ENCODE results near the gene RAB11FIP3.
"Not testable (repeated sequence)": the region's sequence is repeated elsewhere in the genome, so short reads cannot be mapped to it uniquely, and the experiment has no call there.

Gene RAB11FIP3

GRCh38 chr16:505479-506245 is 80.2 kb downstream of the RAB11FIP3 start:
- Histone ChIP-seq H3K9me3 (ENCODE audit: severe bottlenecking) (peaks cover 2% of the 10 kb centered on the region), H3K27ac (no peak overlapping the region), H3K36me3 (peaks cover 22% of the 10 kb centered on the region), H3K4me3 (ENCODE audit: low read depth, low read length) (no peak overlapping the region), H3K27me3 (ENCODE audit: insufficient read depth, low read depth, severe bottlenecking) (no peaks in the 10 kb centered on the region)
- DNase-seq, result no peak
- TF ChIP-seq, protein P1, sequence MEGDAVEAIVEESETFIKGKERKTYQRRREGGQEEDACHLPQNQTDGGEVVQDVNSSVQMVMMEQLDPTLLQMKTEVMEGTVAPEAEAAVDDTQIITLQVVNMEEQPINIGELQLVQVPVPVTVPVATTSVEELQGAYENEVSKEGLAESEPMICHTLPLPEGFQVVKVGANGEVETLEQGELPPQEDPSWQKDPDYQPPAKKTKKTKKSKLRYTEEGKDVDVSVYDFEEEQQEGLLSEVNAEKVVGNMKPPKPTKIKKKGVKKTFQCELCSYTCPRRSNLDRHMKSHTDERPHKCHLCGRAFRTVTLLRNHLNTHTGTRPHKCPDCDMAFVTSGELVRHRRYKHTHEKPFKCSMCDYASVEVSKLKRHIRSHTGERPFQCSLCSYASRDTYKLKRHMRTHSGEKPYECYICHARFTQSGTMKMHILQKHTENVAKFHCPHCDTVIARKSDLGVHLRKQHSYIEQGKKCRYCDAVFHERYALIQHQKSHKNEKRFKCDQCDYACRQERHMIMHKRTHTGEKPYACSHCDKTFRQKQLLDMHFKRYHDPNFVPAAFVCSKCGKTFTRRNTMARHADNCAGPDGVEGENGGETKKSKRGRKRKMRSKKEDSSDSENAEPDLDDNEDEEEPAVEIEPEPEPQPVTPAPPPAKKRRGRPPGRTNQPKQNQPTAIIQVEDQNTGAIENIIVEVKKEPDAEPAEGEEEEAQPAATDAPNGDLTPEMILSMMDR (IDR thresholded peaks at IDR 0.05; ENCODE audit: low read depth, low read length), result no peak

DNA sequence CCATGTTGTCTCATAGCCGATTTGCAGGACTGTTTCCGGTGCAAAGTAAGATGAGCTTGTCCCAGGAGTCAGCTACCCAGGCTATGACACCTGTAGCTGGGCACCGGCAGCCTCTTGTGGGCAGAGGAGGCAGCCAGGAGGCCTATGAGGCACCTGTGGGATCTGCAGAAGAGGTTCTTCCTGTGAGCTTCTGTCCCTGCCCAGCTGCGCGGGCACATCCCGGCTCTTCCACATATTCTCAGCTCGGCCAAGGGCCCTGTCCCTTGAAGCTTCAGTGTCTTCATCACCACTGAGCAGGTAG is 80.7 kb downstream of the RAB11FIP3 start:
- Histone ChIP-seq H3K27me3 (ENCODE audit: insufficient read depth, low read depth, severe bottlenecking) (no peaks in the 10 kb centered on the region), H3K4me3 (ENCODE audit: low read depth, low read length) (no peak overlapping the region), H3K9me3 (ENCODE audit: severe bottlenecking) (peaks cover 2% of the 10 kb centered on the region), H3K36me3 (peaks cover 22% of the 10 kb centered on the region), H3K27ac (no peak overlapping the region)
- TF ChIP-seq, protein P1 (IDR thresholded peaks at IDR 0.05; ENCODE audit: low read depth, low read length), result no peak
- DNase-seq, result no peak

DNA sequence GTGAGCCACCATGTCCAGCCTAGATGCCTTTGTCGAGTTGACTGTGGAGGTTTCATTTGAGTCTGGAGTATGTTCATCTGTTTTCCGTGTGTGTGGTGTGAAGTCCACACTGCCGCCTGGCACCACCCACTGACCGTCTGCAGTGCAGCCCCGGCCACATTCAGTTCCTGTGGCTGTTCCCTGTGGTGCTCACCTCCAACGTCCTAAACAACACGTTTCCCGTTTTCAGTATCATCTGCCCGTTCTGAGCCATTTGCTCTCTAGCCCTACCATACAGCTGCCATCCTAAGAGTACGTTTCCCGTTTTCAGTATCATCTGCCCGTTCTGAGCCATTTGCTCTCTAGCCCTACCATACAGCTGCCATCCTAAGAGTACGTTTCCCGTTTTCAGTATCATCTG is 82.1 kb downstream of the RAB11FIP3 start:
- DNase-seq; H3K4me3 ChIP-seq (ENCODE audit: low read depth, low read length); H3K27ac ChIP-seq; H3K9me3 ChIP-seq (ENCODE audit: severe bottlenecking); H3K27me3 ChIP-seq (ENCODE audit: insufficient read depth, low read depth, severe bottlenecking): not testable (repeated sequence)
- peaks cover 22% of the 10 kb centered on the region for H3K36me3 ChIP-seq

- Histone ChIP-seq H3K27ac (peak overlapping the region; percentile 86), H3K27me3 (ENCODE audit: insufficient read depth, low read depth, severe bottlenecking) (no peaks in the 10 kb centered on the region), H3K36me3 (peaks cover 22% of the 10 kb centered on the region), H3K9me3 (ENCODE audit: severe bottlenecking) (peaks cover 2% of the 10 kb centered on the region), H3K4me3 (ENCODE audit: low read depth, low read length) (no peak overlapping the region)
- DNase-seq, result no peak
- TF ChIP-seq, protein P1 (IDR thresholded peaks at IDR 0.05; ENCODE audit: low read depth, low read length), result no peak
Measured at GRCh38 chr16:507996-508395, 82.5 kb downstream of the RAB11FIP3 start.

DNA sequence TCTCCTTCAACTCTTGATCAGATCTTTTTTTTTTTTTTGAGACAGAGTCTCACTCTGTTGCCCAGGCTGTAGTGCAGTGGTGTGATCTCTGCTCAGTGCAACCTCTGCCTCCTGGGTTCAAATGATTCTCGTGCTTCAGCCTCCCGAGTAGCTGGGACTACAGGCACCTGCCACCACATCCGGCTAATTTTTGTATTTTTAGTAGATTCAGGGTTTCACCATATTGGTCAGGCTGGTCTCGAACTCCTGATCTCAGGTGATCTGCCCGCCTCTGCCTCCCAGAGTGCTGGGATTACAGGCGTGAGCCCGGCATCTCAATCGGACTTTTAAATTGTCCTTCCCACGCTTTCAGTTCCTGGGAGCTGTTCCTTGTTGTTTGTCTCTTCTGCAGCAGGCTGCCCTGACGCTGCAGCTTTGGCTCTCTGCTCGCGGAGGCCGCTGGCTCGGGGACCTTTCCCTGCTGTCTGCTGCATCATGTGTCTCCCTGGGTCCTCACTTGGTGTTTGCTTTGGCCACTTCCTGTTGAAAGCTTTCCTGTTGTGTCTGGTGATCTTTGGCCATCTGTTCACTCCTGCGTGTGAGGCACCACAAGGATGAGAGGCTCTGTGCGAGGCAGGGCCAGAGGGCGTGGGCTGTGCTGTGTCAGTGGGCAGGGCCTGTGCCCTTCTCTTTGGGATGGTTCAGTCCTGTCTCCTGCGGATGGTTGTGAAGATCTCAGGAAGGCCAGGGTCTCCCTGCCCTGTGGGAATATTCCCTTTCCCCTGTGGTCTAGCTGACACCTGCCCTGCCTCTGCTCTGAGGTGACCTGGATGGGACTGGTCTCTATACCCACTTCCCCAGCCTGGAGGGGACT is 83.7 kb downstream of the RAB11FIP3 start:
- H3K36me3 ChIP-seq, result peaks cover 27% of the 10 kb centered on the region
- H3K9me3 ChIP-seq (ENCODE audit: severe bottlenecking), result peaks cover 2% of the 10 kb centered on the region
- peak; percentile 87 for DNase-seq
- no peak overlapping the region for H3K4me3 ChIP-seq (ENCODE audit: low read depth, low read length)
- H3K27me3 ChIP-seq (ENCODE audit: insufficient read depth, low read depth, severe bottlenecking), result no peaks in the 10 kb centered on the region
- peak overlapping the region; percentile 86 for H3K27ac ChIP-seq
- TF ChIP-seq, protein P1 (IDR thresholded peaks at IDR 0.05; ENCODE audit: low read depth, low read length), result no peak

DNA sequence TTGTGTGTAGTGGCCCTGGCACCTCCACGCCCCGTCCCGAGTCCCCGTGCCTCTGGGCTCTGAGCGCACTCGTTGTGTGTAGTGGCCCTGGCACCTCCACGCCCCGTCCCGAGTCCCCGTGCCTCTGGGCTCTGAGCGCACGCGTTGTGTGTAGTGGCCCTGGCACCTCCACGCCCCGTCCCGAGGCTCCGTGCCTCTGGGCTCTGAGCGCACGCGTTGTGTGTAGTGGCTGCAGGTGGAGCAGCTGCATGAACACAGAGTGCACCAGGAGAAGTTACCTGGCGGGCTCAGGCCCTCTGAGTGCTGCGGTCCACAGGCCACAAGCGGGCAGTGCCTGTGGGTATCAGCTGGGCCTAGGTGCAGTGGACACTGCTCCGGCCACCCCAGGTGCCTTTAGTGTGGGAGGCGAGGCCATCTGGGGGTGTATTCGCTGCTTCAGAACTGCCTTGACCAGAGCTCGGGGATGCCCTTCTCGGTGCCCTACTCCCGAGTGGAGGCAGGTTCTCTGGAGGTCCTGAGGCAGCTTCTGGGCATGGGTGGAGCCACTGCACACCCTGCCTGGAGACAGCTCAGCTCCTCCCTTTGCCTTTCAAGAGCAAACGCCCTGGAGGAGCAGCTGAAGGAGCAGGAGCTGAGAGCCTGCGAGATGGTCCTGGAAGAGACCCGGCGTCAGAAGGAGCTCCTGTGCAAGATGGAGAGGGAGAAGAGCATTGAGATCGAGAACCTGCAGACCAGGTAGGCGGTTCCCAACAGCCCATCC is 84.8 kb downstream of the RAB11FIP3 start:
- Histone ChIP-seq H3K4me3 (ENCODE audit: low read depth, low read length) (no peak overlapping the region), H3K27me3 (ENCODE audit: insufficient read depth, low read depth, severe bottlenecking) (no peaks in the 10 kb centered on the region), H3K9me3 (ENCODE audit: severe bottlenecking) (peaks cover 2% of the 10 kb centered on the region), H3K27ac (no peak overlapping the region), H3K36me3 (peaks cover 30% of the 10 kb centered on the region)
- no peak for DNase-seq
- TF ChIP-seq, protein P1 (IDR thresholded peaks at IDR 0.05; ENCODE audit: low read depth, low read length), result no peak
